Fibroblast of skin of abdomen (primary cell): ENCODE data around the gene FRMPD4.
"Not testable (repeated sequence)": the region's sequence is repeated elsewhere in the genome, so short reads cannot be mapped to it uniquely, and the experiment has no call there.

Experiments
- DNase-seq: peaks from one replicate; pipeline ENCODE4 v3.0.0-alpha.2; 2013

FRMPD4 gene

GRCh38 chrX:12542251-12542650 lies 404.0 kb downstream of the FRMPD4 start:
- not testable (repeated sequence) for DNase-seq

- DNase-seq, result no peak
Observed at GRCh38 chrX:12548341-12548740, 410.1 kb downstream of the FRMPD4 start.

GRCh38 chrX:12548746-12549145 lies 410.5 kb downstream of the FRMPD4 start:
- peak; percentile 17 for DNase-seq

GRCh38 chrX:12554206-12554605 lies 415.9 kb downstream of the FRMPD4 start:
- DNase-seq, result no peak

- DNase-seq, result peak; percentile 55
Observed at GRCh38 chrX:12563121-12563520, 424.8 kb downstream of the FRMPD4 start.

GRCh38 chrX:12564221-12564620 lies 425.9 kb downstream of the FRMPD4 start:
- no peak for DNase-seq

- peak; percentile 2 for DNase-seq
Observed at GRCh38 chrX:12567857-12568256, 429.6 kb downstream of the FRMPD4 start.

- DNase-seq, result no peak
Observed at GRCh38 chrX:12570859-12571501, 432.7 kb downstream of the FRMPD4 start.

GRCh38 chrX:12579311-12579710 lies 441.0 kb downstream of the FRMPD4 start:
- DNase-seq, result no peak

- no peak for DNase-seq
Observed at GRCh38 chrX:12580548-12580947, 442.3 kb downstream of the FRMPD4 start.

- no peak for DNase-seq
Observed at GRCh38 chrX:12581546-12581945, 443.3 kb downstream of the FRMPD4 start.

- no peak for DNase-seq
Observed at GRCh38 chrX:12582649-12583048, 444.4 kb downstream of the FRMPD4 start.

- no peak for DNase-seq
Observed at GRCh38 chrX:12583543-12583942, 445.3 kb downstream of the FRMPD4 start.

GRCh38 chrX:12595720-12596119 lies 457.4 kb downstream of the FRMPD4 start:
- DNase-seq, result peak; percentile 11

GRCh38 chrX:12610079-12610478 lies 471.8 kb downstream of the FRMPD4 start:
- DNase-seq, result peak; percentile 90

GRCh38 chrX:12611471-12611870 lies 473.2 kb downstream of the FRMPD4 start:
- DNase-seq, result no peak

GRCh38 chrX:12614266-12614665 lies 476.0 kb downstream of the FRMPD4 start:
- DNase-seq, result no peak

- no peak for DNase-seq
Observed at GRCh38 chrX:12615061-12615460, 476.8 kb downstream of the FRMPD4 start.

GRCh38 chrX:12617241-12617640 lies 479.0 kb downstream of the FRMPD4 start:
- DNase-seq, result peak; percentile 10

- no peak for DNase-seq
Observed at GRCh38 chrX:12647230-12647629, 509.0 kb downstream of the FRMPD4 start.

- DNase-seq, result no peak
Observed at GRCh38 chrX:12648995-12649394, 510.7 kb downstream of the FRMPD4 start.

- no peak for DNase-seq
Observed at GRCh38 chrX:12657433-12657832, 519.2 kb downstream of the FRMPD4 start.

GRCh38 chrX:12657881-12658280 lies 519.6 kb downstream of the FRMPD4 start:
- DNase-seq, result no peak

GRCh38 chrX:12661464-12661863 lies 523.2 kb downstream of the FRMPD4 start:
- no peak for DNase-seq
